WTC11 (cell line): ENCODE measurements around the gene TGM1. TPM values are rescaled to one million over a fixed set of nuclear protein-coding genes. Genes with fewer than 3 reads are reported as not detected.
"Not testable (repeated sequence)": the region's sequence is repeated elsewhere in the genome, so short reads cannot be mapped to it uniquely, and the experiment has no call there.

ENCODE experiments used
- ATAC-seq: fragments of 200-7000 bp; cut with Tn5 transposase; 2 replicates; pipeline ENCODE4 v1.10.0; 2021; ENCODE audit warnings: mild to moderate bottlenecking, moderate library complexity
- CTCF ChIA-PET: fragments of 300-600 bp; sonication (Branson Sonifier 250); formaldehyde crosslinking; loops from one replicate; lab custom pipeline; 2021; ENCODE audit warnings: antibody characterized with exemption; lab: Charles Lee
- POLR2A ChIA-PET: fragments of 350-600 bp; sonication (Branson Sonifier 250); formaldehyde crosslinking; loops from one replicate; lab custom pipeline; 2021; ENCODE audit warnings: antibody characterized with exemption; lab: Charles Lee
- DNase-seq: peaks from one replicate; pipeline ENCODE4 v3.0.0; 2021; ENCODE audit warnings: low spot score
- H3K27ac Mint-ChIP-seq: 2 replicates; pipeline ENCODE4 v1.8.0; 2021; ENCODE audit warnings: mixed read lengths
- H3K27me3 Mint-ChIP-seq: 2 replicates; pipeline ENCODE4 v1.8.0; 2021; ENCODE audit warnings: low read depth, mild to moderate bottlenecking, moderate library complexity, mixed read lengths
- H3K36me3 Mint-ChIP-seq: 2 replicates; pipeline ENCODE4 v1.8.0; 2021; ENCODE audit warnings: mixed read lengths
- H3K4me1 Mint-ChIP-seq: 2 replicates; pipeline ENCODE4 v1.8.0; 2022; ENCODE audit warnings: mixed read lengths
- H3K4me3 Mint-ChIP-seq: 2 replicates; pipeline ENCODE4 v1.8.0; 2021; ENCODE audit warnings: mild to moderate bottlenecking, moderate library complexity, mixed read lengths
- H3K9me3 Mint-ChIP-seq: 2 replicates; pipeline ENCODE4 v1.8.0; 2021; ENCODE audit warnings: mixed read lengths
- ATF1 ChIP-seq: sonication (generic); formaldehyde crosslinking; IDR thresholded peaks from 2 replicates; pipeline ENCODE4 v1.8.1; 2023; ENCODE audit warnings: mild to moderate bottlenecking, moderate library complexity, missing genetic modification reagents
- ATF6 ChIP-seq: sonication (generic); formaldehyde crosslinking; IDR thresholded peaks from 2 replicates; pipeline ENCODE4 v1.8.1; 2023; ENCODE audit warnings: mild to moderate bottlenecking, missing genetic modification reagents
- CBFB ChIP-seq: sonication (generic); formaldehyde crosslinking; IDR thresholded peaks from 2 replicates; pipeline ENCODE4 v1.8.1; 2022; ENCODE audit warnings: mild to moderate bottlenecking, low read depth, missing genetic modification reagents
- CDX4 ChIP-seq: fragments of 250-450 bp; sonication (Bioruptor Pico); IDR thresholded peaks from 2 replicates; pipeline ENCODE4 v1.9.0; 2021; ENCODE audit warnings: moderate library complexity, mild to moderate bottlenecking, inconsistent platforms, borderline replicate concordance
- EMX1 ChIP-seq: fragments of 250-450 bp; sonication (Bioruptor Pico); IDR thresholded peaks from 2 replicates; pipeline ENCODE4 v1.8.0; 2021; ENCODE audit warnings: mild to moderate bottlenecking
- PRDM15 ChIP-seq: sonication (generic); formaldehyde crosslinking; IDR thresholded peaks from 2 replicates; pipeline ENCODE4 v1.8.0; 2022; ENCODE audit warnings: missing genetic modification reagents
- PRRX2 ChIP-seq: fragments of 250-450 bp; sonication (Bioruptor Pico); IDR thresholded peaks from 2 replicates; pipeline ENCODE4 v1.8.0; 2021; ENCODE audit warnings: mild to moderate bottlenecking
- total RNA-seq: library from RNA; stranded (reverse); gene quantifications from 3 replicates; pipeline ENCODE4 v1.2.3, GENCODE V29; 2021
- TF ChIP-seq, protein P1 (sequence below): fragments of 250-450 bp; sonication (Bioruptor Pico); conservative IDR thresholded peaks from 2 replicates; pipeline ENCODE4 v1.9.0; 2021; ENCODE audit warnings: mild to moderate bottlenecking

TGM1 gene
- total RNA-seq, 1 experiment from 2014 or later, result 5.2 TPM

- no peak for TF ChIP-seq ATF6 (CRISPR knock-in tag)
- no peak for TF ChIP-seq PRRX2 (CRISPR knock-in tag)
- no peak for TF ChIP-seq CBFB (CRISPR knock-in tag)
Observed at GRCh38 chr14:24226473-24226872, 36.5 kb downstream of the TGM1 start (continued).

GRCh38 chr14:24224618-24225071 lies 38.3 kb downstream of the TGM1 start:
- DNase-seq (no peak), ATAC-seq (no peak)
- H3K36me3 Mint-ChIP-seq, result no peaks in the 10 kb centered on the region; the same call in 1 of the 2 replicates
- ChIA-PET POLR2A (no interaction called here), CTCF (interaction anchor here (1.1 kb wide), 1 partner anchor 83 kb away, joined by 3 read pairs; the partner anchor contains the start of gene CIDEB)
- no peaks in the 10 kb centered on the region for H3K9me3 Mint-ChIP-seq
- peak overlapping the region; percentile 12; the same call in 1 of the 2 replicates for H3K27ac Mint-ChIP-seq
- no peaks in the 10 kb centered on the region for H3K4me1 Mint-ChIP-seq
- H3K4me3 Mint-ChIP-seq, result no peak overlapping the region
- TF ChIP-seq ATF1 (CRISPR knock-in tag), result no peak
- no peak for TF ChIP-seq PRDM15
- no peak for TF ChIP-seq EMX1
- TF ChIP-seq, protein P1, sequence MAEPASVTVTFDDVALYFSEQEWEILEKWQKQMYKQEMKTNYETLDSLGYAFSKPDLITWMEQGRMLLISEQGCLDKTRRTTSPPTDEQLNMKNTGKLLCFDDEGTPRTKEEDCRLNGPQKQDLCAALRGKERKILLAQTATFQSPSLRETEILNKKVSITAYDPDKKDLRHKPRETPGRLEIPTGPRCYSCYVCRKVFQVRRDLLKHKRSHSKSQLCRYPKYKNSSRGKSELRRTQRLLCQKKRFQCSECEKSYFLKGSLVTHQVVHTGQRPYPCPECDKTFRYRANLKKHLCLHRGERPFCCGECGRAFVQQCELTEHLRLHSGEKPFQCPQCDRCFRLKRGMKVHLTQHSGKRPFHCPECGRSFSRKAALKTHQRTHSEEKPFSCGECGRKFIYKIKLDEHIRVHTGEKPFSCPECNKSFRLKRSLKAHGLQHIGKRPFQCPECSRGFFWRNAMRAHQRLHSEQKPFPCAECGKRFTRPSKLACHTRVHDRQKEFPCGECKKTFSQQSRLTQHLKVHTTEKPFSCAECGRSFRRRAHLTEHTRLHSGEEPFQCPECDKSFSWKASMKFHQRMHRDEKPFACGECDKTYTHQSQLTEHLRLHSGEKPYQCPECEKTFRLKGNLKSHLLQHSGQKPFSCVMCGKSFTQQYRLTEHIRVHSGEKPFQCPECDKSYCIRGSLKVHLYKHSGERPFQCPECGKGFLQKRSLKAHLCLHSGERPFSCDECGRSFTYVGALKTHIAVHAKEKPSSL, result no peak
- H3K27me3 Mint-ChIP-seq, result no peaks in the 10 kb centered on the region

GRCh38 chr14:24222987-24223386 lies 40.0 kb downstream of the TGM1 start:
- ChIA-PET POLR2A (interaction anchor here (0.6 kb wide), 1 partner anchor 72 kb away, joined by 3 read pairs; no protein-coding TSS in a partner anchor), CTCF (interaction anchor here (0.6 kb wide), 2 partner anchors 1043 to 1184 kb away, joined by 3 to 4 read pairs; no protein-coding TSS in a partner anchor)
- H3K4me1 Mint-ChIP-seq, DNase-seq, H3K27ac Mint-ChIP-seq, H3K4me3 Mint-ChIP-seq, ATAC-seq, H3K27me3 Mint-ChIP-seq, H3K9me3 Mint-ChIP-seq, H3K36me3 Mint-ChIP-seq: not testable (repeated sequence)

GRCh38 chr14:24219521-24219920 lies 43.5 kb downstream of the TGM1 start:
- H3K27ac Mint-ChIP-seq, result peak overlapping the region; percentile 71; the same call in 1 of the 2 replicates
- peaks cover 9% of the 10 kb centered on the region for H3K4me1 Mint-ChIP-seq
- ChIA-PET CTCF (interaction anchor here (1.0 to 1.1 kb wide), 2 partner anchors 23 to 58 kb away, joined by 3 to 4 read pairs; partner anchors contain the start of genes IRF9 and TINF2), POLR2A (no interaction called here)
- no peak overlapping the region for H3K4me3 Mint-ChIP-seq
- peaks cover 5% of the 10 kb centered on the region for H3K36me3 Mint-ChIP-seq
- TF ChIP-seq CDX4 (CRISPR knock-in tag), result no peak
- no peaks in the 10 kb centered on the region for H3K9me3 Mint-ChIP-seq
- H3K27me3 Mint-ChIP-seq, result no peaks in the 10 kb centered on the region
- ATAC-seq (no peak), DNase-seq (no peak)
